NCI-H345 treated with DMSO at 0.1 percent for 48 hours (cell line): ENCODE results near the gene CDC42SE2.
"Not testable (repeated sequence)": the region's sequence is repeated elsewhere in the genome, so short reads cannot be mapped to it uniquely, and the experiment has no call there.

Experiments used
- DNase-seq: peaks from one replicate; lab custom pipeline; 2025; ENCODE audit not compliant: unreplicated experiment; lab: John Stamatoyannopoulos, UW

CDC42SE2 gene

DNA sequence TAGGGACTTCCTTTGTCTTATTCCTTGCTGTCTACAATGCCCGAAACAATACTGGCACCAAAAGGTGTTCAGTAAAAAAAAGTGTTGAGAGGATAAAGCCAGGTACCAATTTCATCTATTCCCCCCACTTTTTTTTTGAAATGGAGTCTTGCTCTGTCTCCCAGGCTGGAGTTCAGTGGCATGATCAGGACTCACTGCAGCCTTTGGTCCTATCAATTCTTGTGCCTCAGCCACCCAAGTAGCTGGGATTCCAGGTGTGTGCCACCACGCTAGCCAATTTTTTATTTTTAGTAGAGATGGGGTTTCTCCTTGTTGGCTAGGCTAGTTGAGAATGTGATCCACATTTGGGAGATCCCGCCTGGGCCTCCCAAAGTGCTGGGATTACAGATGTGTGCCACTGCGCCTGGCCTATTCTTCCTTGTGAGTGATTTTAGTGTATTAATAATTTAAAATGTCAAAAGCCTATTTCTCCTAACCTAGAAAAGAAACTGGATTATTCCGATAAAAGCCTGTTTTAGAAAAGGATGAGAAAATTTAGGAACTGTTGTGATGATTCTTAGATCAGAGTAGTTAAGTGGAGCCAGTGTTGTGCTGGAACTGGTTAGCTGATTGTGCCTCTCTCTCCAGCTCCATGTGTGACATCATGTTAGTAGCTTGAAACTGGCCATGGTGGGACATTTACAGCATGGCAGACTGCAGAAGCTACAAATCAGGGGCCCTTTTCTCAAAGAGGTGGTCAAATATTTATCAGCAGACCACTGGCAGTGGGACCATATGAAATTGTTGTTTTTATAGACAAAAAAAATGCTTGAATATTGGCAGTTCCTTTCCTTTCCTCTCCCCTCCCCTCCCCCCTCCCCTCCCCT lies 14.3 kb downstream of the CDC42SE2 start:
- DNase-seq, result no peak

DNA sequence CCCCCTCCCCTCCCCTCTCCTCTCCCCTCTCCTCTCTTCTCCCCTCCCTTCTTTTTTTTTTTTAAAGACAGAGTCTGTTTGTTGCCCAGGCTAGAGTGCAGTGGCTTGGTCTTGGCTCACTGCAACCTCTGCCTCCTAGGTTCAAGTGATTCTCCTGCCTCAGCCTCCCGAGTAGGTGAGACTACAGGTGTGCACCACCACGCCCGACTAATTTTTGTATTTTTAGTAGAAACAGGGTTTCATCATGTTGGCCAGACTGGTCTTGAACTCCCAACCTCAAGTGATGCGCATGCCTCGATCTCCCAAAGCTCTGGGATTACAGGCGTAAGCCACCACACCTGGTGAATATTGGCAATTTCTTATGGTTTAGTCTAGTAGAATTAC lies 14.9 kb downstream of the CDC42SE2 start:
- DNase-seq, result not testable (repeated sequence)

DNA sequence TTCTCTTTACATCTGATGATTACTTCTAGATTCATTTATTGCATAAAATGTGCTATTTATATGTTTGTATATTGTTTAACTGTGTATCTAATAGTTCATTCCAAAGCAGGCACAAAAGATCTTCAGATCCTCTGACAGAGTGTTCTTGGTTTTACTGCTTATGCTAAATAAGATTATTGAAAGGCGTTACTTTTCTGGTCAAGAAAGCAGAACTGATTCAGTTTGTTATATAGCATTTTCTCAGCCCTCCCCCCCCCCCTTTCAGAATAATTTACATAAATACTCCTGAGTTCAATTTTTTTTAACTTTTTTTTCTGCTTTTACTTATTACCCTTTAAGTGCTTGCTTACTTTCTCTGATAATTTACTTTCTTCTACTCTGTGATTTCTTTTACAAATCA lies 15.4 kb downstream of the CDC42SE2 start:
- no peak for DNase-seq

DNA sequence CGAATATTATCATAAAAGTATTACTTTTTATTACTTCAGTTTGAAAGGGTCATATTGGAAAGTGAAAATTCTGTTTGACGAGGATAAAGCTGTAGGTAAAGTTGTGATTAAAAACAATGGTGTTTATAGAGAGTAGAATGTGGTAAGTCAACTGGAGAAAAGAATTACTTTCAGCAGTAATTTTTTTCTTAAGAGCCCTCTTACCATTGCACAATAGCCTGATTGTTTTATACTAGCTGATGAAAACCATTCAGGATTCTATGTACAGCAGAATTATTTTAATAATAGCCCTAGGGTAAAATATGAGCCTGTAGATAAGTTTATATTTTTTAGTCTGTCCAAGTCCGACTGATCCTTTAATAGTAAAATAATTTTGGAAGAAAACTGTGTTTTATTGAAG lies 16.6 kb downstream of the CDC42SE2 start:
- no peak for DNase-seq

DNA sequence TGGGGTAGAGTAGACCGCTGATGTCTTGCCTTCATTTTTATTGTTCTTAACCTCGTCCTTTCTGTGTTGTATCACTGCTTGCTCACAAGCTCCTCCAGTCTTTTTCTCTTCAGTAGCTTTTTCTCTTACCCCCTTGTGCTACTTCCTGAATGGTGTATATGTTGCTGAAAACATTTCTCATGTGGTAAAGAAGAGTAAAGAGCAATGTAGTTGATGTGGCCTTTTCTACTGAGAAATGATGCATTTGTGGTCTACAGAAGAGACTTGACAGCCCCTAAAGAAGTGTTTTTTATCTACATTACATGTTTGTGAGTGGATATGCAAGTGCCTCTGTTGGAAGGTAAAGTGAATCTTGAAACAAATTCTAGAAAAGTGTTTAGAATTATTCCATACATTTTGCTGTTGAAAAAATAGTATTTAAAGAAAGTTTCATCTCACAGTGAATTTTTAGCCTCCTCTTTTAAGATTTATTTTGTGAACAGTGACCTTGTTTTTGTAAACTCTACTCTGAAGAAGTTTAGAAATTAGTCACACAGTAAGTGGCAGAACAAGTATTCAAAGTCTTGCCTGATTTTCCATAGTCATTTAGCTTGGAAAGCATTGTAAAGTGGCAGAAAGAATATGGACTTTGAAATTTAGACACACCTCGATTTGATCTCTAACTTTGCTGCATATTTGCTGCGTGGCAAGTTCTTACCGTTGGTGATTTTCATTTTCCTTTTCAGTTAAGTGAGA lies 17.4 kb downstream of the CDC42SE2 start:
- no peak for DNase-seq

DNA sequence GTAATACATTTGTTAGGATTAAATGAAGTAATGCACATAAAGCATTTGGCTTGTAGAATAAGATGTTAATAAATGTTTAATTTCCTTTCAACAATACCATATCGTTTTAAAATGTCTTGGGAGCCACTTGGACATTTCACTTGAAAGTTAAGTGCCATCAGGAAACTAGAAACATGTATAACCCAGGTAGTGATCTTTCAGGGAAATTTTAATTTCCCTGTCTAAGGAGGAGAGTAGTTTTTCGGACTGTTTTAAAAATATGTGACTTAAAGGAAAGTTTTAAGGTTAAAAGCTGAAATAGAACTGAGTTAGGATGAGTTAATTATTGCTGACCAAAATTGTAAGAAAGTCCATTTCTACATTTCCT lies 18.0 kb downstream of the CDC42SE2 start:
- DNase-seq, result no peak

DNA sequence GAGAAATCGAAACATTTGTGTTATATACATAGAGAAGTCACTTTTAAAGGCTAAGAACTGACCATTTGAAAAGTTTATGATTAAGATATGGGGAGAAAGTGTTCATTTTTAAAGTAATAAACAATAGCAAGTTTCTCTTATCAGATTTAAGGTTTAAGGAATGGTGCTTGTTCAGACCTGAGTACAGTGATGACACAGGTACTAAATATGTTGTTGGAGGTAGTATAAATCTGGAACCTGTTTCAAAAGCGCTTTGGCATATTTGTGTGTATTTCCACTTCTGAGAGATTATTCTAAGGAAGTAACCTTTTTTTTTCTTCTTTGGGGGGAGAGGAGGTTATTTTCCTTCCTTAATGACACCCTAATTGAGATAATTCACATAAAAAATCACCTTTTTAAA lies 18.4 kb downstream of the CDC42SE2 start:
- DNase-seq, result no peak

DNA sequence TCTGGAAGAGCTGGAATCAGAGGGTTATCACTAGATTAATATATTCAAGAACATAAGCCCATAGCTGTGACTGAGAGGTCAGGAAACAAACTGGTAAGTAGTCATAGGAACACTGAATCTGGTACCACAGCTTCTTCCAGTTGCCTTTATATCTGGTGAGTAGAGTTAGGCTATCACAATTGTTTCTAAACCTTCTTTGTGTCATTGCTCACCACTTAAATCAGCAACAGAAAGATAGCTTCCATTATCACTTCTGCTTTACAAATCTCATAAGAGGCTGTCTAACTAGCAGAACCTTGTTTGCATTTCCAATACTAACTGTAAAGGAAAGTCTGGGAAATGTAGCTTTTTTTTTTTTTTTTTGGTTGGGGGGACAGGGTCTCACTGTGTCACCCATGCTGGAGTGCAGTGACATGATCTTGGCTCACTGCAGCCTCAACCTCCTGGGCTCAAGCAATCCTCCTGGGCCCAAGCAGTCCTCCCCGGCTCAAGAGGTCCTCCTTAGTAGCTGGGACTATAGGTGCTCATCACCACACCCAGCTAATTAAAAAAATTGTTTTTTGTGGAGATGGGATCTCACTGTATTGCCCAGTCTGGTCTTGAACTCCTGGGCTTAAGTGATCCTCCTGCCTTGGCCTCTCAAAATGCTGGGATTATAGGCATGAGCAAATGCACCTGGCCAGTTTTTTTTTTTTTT lies 22.0 kb downstream of the CDC42SE2 start:
- no peak for DNase-seq

DNA sequence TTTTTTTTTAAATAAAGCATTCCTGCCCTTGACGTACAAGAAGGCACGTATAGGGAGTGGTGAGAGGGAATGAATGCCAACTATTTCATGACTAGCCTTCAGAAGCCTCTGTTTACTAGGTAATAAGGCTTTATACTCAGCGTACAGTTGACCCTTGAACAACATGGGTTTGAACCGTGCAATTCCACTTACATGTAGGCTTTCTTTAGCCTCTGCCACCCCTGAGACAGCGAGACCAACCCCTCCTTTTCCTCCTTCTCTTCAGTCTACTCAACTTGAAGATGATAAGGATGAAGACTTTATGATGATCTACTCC lies 22.5 kb downstream of the CDC42SE2 start:
- DNase-seq, result no peak

DNA sequence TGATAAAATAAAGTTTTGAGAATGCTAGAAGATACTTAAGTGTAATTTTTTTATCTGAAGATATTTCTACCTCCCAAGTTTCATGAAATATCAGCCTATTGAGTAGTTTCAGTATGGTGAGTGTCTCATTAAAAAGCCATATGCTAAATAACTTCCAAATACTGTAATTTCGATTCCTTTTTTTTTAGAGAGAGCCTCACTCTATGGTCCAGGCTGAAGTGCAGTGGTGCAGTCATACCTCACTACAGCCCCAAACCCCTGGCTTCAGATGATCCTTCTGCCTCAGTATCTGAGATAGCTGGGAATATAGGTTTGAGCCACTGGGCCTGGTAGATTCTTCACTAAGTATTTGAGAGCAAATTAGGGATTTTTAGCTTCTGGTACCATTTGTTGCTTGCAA lies 24.5 kb downstream of the CDC42SE2 start:
- DNase-seq, result no peak

DNA sequence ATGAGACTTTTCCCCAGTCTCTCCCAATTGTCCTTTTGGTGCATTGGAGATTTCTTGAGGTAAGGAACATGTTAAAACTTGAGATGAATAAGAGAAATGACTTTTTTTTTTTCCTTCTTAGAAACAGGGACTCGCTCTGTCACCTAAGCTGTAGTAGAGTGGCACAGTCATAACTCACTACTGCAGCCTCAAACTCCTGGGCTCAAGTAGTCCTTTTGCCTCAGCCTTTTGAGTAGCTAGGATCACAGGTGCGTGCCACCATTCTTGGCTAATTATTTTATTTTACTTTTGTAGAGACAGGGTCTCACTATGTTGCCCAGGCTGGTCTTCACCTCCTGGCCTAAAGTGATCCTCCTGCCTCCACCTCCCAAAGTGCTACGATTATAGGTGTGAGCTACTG lies 25.9 kb downstream of the CDC42SE2 start:
- DNase-seq, result no peak

DNA sequence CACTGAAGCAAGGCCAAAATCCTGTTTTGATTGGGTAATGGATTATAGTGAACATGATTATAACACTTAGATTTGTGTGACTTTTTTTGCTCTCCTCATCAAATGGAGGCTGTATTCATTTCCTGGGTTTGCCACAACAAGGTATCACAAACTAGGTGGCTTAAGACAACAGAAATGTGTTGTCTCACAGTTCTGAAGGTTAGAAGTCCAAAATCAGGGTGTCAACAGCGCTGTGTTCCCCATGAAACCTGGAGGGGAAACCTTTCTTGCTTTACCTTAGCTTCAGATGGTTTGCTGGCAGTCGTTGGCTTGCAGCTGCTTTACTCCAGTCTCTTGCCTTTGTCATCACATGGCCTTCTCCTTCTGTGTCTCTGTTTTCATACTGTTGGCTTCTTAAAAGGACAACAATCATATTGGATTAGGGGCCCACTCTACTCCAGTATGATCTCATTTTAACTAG lies 32.4 kb downstream of the CDC42SE2 start:
- no peak for DNase-seq

DNA sequence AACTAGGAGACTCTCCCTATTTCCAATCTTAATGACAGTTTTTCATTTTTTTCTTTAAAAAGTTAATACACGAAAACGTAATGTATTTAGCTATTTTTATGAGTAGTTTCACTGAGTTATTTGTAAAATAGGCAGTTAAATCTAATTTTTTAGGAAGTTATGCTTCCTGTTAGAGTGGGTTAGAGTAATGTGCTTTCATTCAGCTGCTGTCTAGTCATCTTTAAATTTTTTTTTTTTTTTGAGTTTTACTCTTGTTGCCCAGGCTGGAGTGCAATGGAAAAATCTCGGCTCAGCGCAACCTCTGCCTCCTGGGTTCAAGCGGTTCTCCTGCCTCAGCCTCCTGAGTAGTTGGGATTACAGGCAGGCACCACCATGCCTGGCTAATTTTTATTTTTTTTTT lies 34.0 kb downstream of the CDC42SE2 start:
- DNase-seq, result no peak

DNA sequence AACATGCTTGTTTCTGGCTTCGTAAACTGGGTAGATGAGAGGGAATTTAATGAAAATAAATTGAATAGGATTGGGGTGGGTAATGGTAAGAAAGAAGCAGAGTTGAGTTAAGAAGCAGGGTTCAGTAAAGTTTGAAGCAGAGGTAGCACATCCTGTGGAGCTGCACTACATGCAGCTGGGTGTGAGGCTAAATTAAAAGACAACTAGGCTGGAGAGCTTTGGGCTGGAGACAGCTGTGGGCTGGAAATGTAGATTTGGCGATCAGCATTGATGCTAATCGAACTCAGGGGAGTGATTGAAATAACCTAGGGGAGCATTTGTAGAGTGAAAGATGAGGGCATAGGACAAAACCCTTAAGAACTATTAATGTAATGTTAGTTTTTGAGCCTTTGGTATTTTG lies 35.6 kb downstream of the CDC42SE2 start:
- DNase-seq, result no peak

DNA sequence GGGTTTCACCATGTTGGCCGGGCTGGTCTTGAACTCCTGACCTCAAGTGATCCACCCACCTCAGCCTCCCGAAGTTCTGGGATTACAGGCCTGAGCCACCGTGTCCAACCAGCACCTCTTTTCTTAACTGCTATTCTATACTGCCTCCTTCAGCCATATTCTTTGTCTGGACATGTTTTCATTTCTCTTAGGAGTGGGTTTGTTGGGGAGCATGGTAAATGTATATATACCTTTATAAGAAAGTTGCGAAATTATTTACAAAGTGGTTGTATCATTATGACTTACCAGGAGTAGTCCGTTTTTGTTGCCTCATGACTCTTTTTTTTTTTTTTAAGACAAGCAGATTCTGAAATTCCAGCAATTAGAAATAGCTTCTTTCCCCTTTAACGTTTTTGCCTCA lies 38.7 kb downstream of the CDC42SE2 start:
- no peak for DNase-seq

DNA sequence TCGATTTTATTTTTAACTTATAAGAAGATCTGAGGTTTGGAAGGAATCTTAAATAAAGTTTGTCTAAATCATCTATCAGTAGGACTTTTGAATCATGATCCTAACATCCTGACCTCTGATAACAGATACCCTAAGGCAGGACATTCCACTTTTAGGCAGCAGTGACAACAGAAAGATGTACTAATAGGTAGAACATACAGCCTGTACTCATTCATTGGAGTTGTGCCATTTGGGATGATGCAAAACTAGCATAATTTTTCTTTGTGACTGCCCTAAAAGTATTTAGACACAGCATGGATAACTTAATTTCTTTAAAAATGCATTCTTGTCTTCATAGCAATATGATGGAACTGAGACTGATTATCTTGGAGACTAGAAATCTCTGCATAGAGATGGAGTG lies 39.7 kb downstream of the CDC42SE2 start:
- DNase-seq, result no peak

DNA sequence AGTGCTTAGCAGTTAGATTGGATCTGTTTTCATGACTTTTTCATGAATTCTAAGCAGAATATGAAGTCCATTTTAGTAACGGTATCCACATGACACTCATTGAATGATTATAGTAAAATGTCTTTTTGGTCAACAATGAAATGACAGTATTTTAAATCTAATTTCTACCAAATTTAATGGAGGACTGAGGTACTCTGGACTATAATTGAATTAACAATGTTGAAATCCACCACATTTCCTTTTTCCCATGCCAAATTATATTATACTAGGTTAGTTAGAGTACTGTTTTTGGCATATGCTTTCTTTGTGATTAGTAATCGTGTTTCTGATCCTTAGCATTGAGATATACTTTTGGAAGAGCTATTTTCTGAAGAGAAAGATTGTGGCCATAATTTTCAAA lies 40.6 kb downstream of the CDC42SE2 start:
- DNase-seq, result no peak

DNA sequence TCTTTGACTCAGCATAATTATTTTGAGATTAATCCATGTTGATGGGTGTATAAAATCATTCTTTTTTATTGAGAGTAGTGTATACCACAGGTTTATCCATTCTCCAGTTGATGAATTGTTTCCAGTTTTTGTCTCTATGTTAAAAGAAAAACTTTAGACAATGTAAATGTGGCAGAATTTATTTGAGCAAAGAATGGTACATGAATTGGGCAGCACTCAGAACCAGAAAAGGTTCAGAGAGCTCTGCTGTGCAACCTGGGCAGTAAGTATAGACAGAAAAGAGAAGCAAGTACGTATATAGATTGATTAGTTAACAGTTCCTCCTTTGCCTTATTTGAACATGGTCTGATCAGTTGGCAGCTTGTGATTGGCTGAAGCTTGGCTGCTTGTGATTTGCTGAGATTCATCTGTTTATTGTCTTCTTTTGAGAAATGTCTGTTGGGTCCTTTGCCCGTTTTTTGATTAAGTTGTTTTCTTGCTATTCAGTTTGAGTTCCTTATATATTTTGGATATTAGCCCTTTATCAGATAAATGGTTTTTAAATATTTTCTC lies 41.4 kb downstream of the CDC42SE2 start:
- no peak for DNase-seq

DNA sequence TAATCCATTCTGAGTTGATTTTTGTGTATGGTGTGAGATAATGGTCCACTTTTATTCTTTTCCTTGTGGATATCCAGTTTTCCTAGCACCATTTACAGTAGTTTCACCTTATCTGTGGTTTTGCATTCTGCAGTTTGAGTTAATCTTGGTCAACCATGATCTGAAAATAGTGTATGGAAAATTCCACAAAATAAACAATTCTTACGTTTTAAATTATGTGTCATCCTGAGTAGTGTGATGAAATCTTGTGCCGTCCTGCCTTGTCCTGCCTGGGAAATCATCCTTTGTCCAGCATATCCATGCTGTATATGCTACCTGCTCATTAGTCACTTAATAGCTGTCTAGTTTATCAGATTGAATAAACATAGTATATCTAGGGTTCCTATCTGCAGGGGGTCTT lies 42.1 kb downstream of the CDC42SE2 start:
- DNase-seq, result no peak

DNA sequence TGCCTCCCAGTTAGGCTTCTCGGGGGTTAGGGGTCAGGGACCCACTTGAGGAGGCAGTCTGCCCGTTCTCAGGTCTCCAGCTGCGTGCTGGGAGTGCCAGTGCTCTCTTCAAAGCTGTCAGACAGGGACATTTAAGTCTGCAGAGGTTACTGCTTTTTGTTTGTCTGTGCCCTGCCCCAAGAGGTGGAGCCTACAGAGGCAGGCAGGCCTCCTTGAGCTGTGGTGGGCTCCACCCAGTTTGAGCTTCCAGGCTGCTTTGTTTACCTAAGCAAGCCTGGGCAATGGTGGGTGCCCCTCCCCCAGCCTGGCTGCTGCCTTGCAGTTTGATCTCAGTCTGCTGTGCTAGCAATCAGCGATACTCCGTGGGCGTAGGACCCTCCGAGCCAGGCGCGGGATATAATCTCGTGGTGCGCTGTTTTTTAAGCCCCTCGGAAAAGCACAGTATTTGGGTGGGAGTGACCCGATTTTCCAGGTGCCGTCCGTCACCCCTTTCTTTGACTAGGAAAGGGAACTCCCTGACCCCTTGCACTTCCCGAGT lies 48.5 kb downstream of the CDC42SE2 start:
- DNase-seq, result not testable (repeated sequence)

DNA sequence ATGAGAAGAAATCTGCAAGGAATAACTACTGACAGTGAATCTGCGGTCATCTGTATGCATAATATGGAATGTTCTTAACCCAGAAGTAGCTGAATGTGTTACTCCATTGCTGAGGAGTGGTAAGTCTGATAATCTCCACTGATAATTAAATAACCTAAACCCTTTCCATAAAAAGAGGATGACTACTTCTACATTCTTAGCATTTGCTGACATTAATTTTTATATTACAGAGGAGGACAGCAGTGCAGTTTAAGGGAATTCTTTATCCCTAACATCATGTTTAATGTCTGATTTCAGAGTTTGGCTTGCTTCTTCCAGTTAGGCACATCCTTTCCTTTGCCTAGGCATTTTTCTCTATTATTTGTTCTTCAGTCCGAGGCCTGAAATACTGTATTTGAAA lies 52.2 kb downstream of the CDC42SE2 start:
- DNase-seq, result no peak

DNA sequence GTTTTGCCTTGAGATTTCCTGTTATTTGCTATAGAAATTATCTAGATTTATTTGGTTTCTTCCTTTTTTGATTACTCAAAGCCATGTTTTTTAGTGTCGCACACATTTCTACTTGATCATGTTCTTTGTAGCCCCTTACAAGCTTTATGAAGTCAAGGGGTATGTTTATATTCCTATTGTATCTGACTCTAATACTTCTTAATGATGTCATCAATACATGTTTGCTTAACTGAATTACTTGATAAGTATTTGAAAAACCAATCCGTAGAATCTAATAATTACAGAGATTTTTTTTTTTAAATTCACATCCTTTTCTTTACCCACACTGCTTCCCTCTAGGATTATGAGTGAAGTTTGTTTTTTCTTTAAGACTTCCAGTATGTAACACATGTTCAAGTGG lies 53.0 kb downstream of the CDC42SE2 start:
- DNase-seq, result no peak
